ENCODE results near the gene OCLN. TPM values are rescaled to one million over a fixed set of nuclear protein-coding genes. Genes with fewer than 3 reads are reported as not detected.

The OCLN gene
- total RNA-seq, 1 donor from 2014 or later = 104 TPM

- no peak overlapping the region for H3K4me3 ChIP-seq (ENCODE audit: low read depth, low read length)
- no peaks in the 10 kb centered on the region for H3K27me3 ChIP-seq (ENCODE audit: control insufficient read depth, insufficient read depth, low read length)
- no peaks in the 10 kb centered on the region for H3K36me3 ChIP-seq (ENCODE audit: control insufficient read depth, insufficient read depth, low read length)
- no peak for TF ChIP-seq CTCF (IDR thresholded peaks at IDR 0.05; ENCODE audit: insufficient read depth, low read length, poor library complexity, severe bottlenecking)
- no peak for DNase-seq (ENCODE audit: low read depth)
These were observed 5.8 kb downstream of the OCLN start for GRCh38 chr5:69498384-69498783.

GRCh38 chr5:69502367-69502766, 9.8 kb downstream of the OCLN start:
- H3K4me3 ChIP-seq (ENCODE audit: low read depth, low read length) = no peak overlapping the region
- no peak for DNase-seq (ENCODE audit: low read depth)
- no peaks in the 10 kb centered on the region for H3K36me3 ChIP-seq (ENCODE audit: control insufficient read depth, insufficient read depth, low read length)
- TF ChIP-seq CTCF (IDR thresholded peaks at IDR 0.05; ENCODE audit: insufficient read depth, low read length, poor library complexity, severe bottlenecking) = no peak
- no peaks in the 10 kb centered on the region for H3K27me3 ChIP-seq (ENCODE audit: control insufficient read depth, insufficient read depth, low read length)

GRCh38 chr5:69502767-69503488, 10.3 kb downstream of the OCLN start:
- no peak for DNase-seq (ENCODE audit: low read depth)
- no peak for TF ChIP-seq CTCF (IDR thresholded peaks at IDR 0.05; ENCODE audit: insufficient read depth, low read length, poor library complexity, severe bottlenecking)
- Histone ChIP-seq H3K27me3 (ENCODE audit: control insufficient read depth, insufficient read depth, low read length) (no peaks in the 10 kb centered on the region), H3K36me3 (ENCODE audit: control insufficient read depth, insufficient read depth, low read length) (no peaks in the 10 kb centered on the region), H3K4me3 (ENCODE audit: low read depth, low read length) (no peak overlapping the region)

GRCh38 chr5:69504036-69504435, 11.4 kb downstream of the OCLN start:
- no peak overlapping the region for H3K4me3 ChIP-seq (ENCODE audit: low read depth, low read length)
- no peak for DNase-seq (ENCODE audit: low read depth)
- no peaks in the 10 kb centered on the region for H3K36me3 ChIP-seq (ENCODE audit: control insufficient read depth, insufficient read depth, low read length)
- no peak for TF ChIP-seq CTCF (IDR thresholded peaks at IDR 0.05; ENCODE audit: insufficient read depth, low read length, poor library complexity, severe bottlenecking)
- H3K27me3 ChIP-seq (ENCODE audit: control insufficient read depth, insufficient read depth, low read length) = no peaks in the 10 kb centered on the region

GRCh38 chr5:69505306-69505705, 12.7 kb downstream of the OCLN start:
- no peaks in the 10 kb centered on the region for H3K27me3 ChIP-seq (ENCODE audit: control insufficient read depth, insufficient read depth, low read length)
- no peaks in the 10 kb centered on the region for H3K36me3 ChIP-seq (ENCODE audit: control insufficient read depth, insufficient read depth, low read length)
- no peak overlapping the region for H3K4me3 ChIP-seq (ENCODE audit: low read depth, low read length)
- no peak for TF ChIP-seq CTCF (IDR thresholded peaks at IDR 0.05; ENCODE audit: insufficient read depth, low read length, poor library complexity, severe bottlenecking)
- DNase-seq (ENCODE audit: low read depth) = no peak

- H3K36me3 ChIP-seq (ENCODE audit: control insufficient read depth, insufficient read depth, low read length) = no peaks in the 10 kb centered on the region
- H3K27me3 ChIP-seq (ENCODE audit: control insufficient read depth, insufficient read depth, low read length) = no peaks in the 10 kb centered on the region
- TF ChIP-seq CTCF (IDR thresholded peaks at IDR 0.05; ENCODE audit: insufficient read depth, low read length, poor library complexity, severe bottlenecking) = no peak
- DNase-seq (ENCODE audit: low read depth) = no peak
- H3K4me3 ChIP-seq (ENCODE audit: low read depth, low read length) = no peak overlapping the region
These were observed 16.6 kb downstream of the OCLN start for GRCh38 chr5:69509212-69509611.
